A549 (cell line): Measurements from ENCODE around the gene DDN. TPM values are rescaled to one million over a fixed set of nuclear protein-coding genes. Genes with fewer than 3 reads are reported as not detected.

Experiments used
- ATAC-seq, 2 experiments: fragments of 200-7000 bp in 1 of 2; fragments of >200 bp in 1 of 2; cut with Nextera tagmentation in 1 of 2; cut with Tn5 transposase in 1 of 2; 3 replicates each; pipeline versions ENCODE4 v1.8.0 to v1.9.1; 2018 to 2020; ENCODE audit warnings: mild to moderate bottlenecking in 1 of 2, moderate library complexity in 1 of 2
- CTCF ChIA-PET: fragments of 300-600 bp; sonication (Branson Sonifier 250); formaldehyde crosslinking; extraction: SDS; loops from one replicate; lab custom pipeline; 2021; ENCODE audit warnings: antibody characterized with exemption, inconsistent platforms; lab: Yijun Ruan, JAX
- POLR2A ChIA-PET: fragments of 350-600 bp; formaldehyde crosslinking; extraction: SDS; loops from one replicate; lab custom pipeline; 2021; ENCODE audit warnings: antibody characterized with exemption, inconsistent platforms; lab: Yijun Ruan, JAX
- DNase-seq, 2 experiments: peaks; one replicate each; pipeline versions ENCODE4 v3.0.0 to v3.0.0-alpha.2; 2011 to 2016; ENCODE audit warnings: low read depth in 1 of 2, low spot score in 1 of 2
- FAIRE-seq: peaks from 2 replicates; lab custom pipeline; 2011; peaks lifted over from hg19 to GRCh38; lab: Jason Lieb, UNC
- H3K27ac ChIP-seq, 2 experiments: fragments of >200 bp; sonication (Bioruptor Twin); formaldehyde crosslinking; 3 replicates each; pipeline ENCODE4 v1.5.1; 2016 to 2017
- H3K4me1 ChIP-seq: fragments of >200 bp; sonication (Bioruptor Twin); formaldehyde crosslinking; 3 replicates; pipeline ENCODE4 v1.6.1; 2016
- H3K4me2 ChIP-seq: fragments of >200 bp; sonication (Bioruptor Twin); formaldehyde crosslinking; 3 replicates; pipeline ENCODE4 v1.6.1; 2016
- H3K4me3 ChIP-seq: fragments of >200 bp; sonication (Bioruptor Twin); formaldehyde crosslinking; 3 replicates; pipeline ENCODE4 v1.5.1; 2016
- H3K9me3 ChIP-seq: fragments of >200 bp; sonication (Bioruptor Twin); formaldehyde crosslinking; 3 replicates; pipeline ENCODE4 v1.6.1; 2016
- EHMT2 ChIP-seq: fragments of 200-600 bp; sonication (generic); IDR thresholded peaks from 2 replicates; pipeline ENCODE4 v1.6.1; 2016; ENCODE audit warnings: antibody characterized with exemption, low read depth, mild to moderate bottlenecking, moderate library complexity
- NPAS2 ChIP-seq: fragments of 250-450 bp; sonication (Bioruptor Pico); IDR thresholded peaks from 2 replicates; pipeline ENCODE4 v1.8.0; 2022; ENCODE audit warnings: mild to moderate bottlenecking, moderate library complexity, borderline replicate concordance
- NR3C1 ChIP-seq: fragments of >200 bp; sonication (Bioruptor Twin); formaldehyde crosslinking; IDR thresholded peaks from 3 replicates; pipeline ENCODE4 v1.6.1; 2017
- ZFP36 ChIP-seq: fragments of 450-650 bp; IDR thresholded peaks from 2 replicates; pipeline ENCODE4 v1.6.1; 2014; ENCODE audit warnings: borderline replicate concordance; ENCODE audit not compliant: partially characterized antibody
- ZSCAN20 ChIP-seq: fragments of 250-450 bp; sonication (Bioruptor Pico); IDR thresholded peaks from 2 replicates; pipeline ENCODE4 v1.8.0; 2022; ENCODE audit warnings: mild to moderate bottlenecking, moderate library complexity
- WGBS: methylation state at CpG from one replicate; pipeline ENCODE4 v1.1.6; 2017; ENCODE audit errors: missing lambda C conversion rate; 5-methylcytosine and 5-hydroxymethylcytosine counted together
- polyA plus RNA-seq, 4 experiments: library from polyadenylated mRNA; depleted of rRNA in 3 of 4; stranded (reverse); fragments of >200 nt; fragmentation: RNase III in 1 of 4; extraction: RNeasy Plus Mini Kit Qiagen cat#74134 plus additional on column Dnase treatment in 1 of 4; gene quantifications; 2 replicates in 3 of 4; 3 replicates in 1 of 4; pipeline ENCODE4 v1.2.3, GENCODE V29; 2011 to 2017
- TF ChIP-seq, protein P1 (sequence below): IDR thresholded peaks from 2 replicates; pipeline ENCODE4 v1.6.1; 2012
- TF ChIP-seq, protein P2 (sequence below): fragments of >200 bp; sonication (Bioruptor Twin); formaldehyde crosslinking; IDR thresholded peaks from 3 replicates; pipeline ENCODE4 v1.6.1; 2016
- TF ChIP-seq, protein P3 (sequence below): fragments of 450-650 bp; IDR thresholded peaks from 2 replicates; pipeline ENCODE4 v1.6.1; 2014; ENCODE audit warnings: antibody characterized with exemption
- TF ChIP-seq, protein P4 (sequence below): fragments of 200-600 bp; sonication (generic); IDR thresholded peaks from 2 replicates; pipeline ENCODE4 v1.6.1; 2016; ENCODE audit warnings: antibody characterized with exemption, mild to moderate bottlenecking, moderate library complexity

Gene DDN
- polyA plus RNA-seq, 2 of the 4 experiments (the other 2 are of a cell fraction), result 0.12 to 0.50 TPM

DNA sequence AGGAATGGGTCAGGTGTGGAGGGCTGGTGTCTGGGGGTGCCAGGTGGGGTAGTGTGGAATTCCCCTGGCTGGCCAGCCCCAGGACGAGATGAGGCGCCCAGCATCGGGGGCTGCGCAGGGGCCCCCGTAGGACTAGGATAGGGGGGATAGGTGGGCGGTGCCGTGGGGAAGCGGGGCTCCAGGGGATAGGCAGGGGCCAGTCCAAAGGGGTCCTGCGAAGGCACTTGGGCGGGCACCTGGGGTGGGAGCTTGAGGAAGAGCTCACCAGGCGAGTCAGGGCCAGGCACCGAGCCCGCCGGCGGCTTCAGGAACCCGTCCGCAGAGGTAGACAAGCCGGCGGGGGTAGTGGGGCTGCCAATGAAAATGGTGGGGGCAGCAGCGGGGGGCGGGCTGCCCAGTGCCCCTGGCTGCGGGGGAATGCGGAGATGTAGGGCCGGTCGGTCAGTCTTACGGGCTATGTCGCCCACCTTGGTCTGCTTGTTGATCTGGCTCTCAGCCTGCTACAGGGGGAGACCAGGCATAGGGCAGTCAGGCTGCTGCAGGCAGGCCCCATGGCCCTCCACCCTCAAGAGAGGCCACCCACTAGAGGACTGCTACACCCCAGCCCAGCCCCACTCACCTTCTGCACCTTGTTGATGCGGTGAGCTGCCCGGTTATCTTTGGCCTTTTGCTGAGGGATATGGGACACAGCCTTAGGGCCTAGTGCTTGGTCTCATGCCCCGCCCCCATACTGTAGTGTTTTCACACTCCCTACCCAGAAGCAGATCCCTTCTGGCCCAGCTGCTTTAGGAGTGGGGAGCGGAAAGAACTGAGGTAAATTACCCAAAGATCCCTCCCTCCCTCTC, 42.1 kb upstream of the DDN start:
- H3K4me3 ChIP-seq, result no peak overlapping the region
- WGBS, result 97% methylated on average over 24 of the region's 31 CpGs
- no peaks in the 10 kb centered on the region for H3K4me1 ChIP-seq
- no peak overlapping the region for H3K4me2 ChIP-seq
- no peak for DNase-seq
- no peak for TF ChIP-seq ZFP36
- no peak overlapping the region for H3K27ac ChIP-seq
- ChIA-PET POLR2A (no interaction called here), CTCF (interaction anchor here (1.0 to 3.8 kb wide), 8 partner anchors 9 to 51 kb away, joined by 3 to 34 read pairs (median 6); no protein-coding TSS in a partner anchor)
- peak; percentile 11 to 20; a peak in 3 of 6 replicates for ATAC-seq
- no peaks in the 10 kb centered on the region for H3K9me3 ChIP-seq
- FAIRE-seq, result no peak

DNA sequence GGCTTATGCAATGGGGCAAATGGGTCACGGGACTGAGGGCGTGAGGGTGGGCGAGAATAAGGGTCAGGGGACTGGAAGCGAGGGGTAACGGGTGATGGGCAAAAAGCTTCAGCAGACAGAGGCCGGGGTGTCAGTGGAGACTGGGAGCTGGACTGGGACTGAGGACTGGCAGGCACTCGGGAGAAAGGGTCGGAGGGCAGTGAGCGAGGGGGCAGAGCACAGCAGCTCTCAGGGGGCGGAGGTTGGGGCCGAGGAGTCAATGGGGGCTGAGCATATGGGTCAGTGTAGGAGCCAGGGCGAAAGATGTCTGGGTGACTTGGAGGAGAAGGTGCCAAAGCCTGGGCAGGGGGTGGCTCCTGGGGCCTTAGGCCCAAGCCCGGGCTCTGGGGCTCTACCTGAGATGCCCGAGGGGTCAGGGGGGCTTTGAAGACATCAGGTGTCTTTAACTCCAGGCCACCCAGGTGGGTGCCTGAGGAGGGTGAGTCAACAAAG, 41.2 kb upstream of the DDN start:
- no peaks in the 10 kb centered on the region for H3K4me1 ChIP-seq
- ChIA-PET POLR2A (no interaction called here), CTCF (interaction anchor here (0.8 to 2.6 kb wide), 3 partner anchors 10 to 23 kb away, joined by 3 to 9 read pairs (median 3); no protein-coding TSS in a partner anchor)
- FAIRE-seq (no peak), DNase-seq (no peak), ATAC-seq (no peak)
- H3K4me3 ChIP-seq, result no peak overlapping the region
- no peak overlapping the region for H3K27ac ChIP-seq
- H3K9me3 ChIP-seq, result no peaks in the 10 kb centered on the region
- 93% methylated on average over 14 of the region's 14 CpGs for WGBS
- H3K4me2 ChIP-seq, result no peak overlapping the region
- TF ChIP-seq EHMT2 (no peak), NPAS2 (CRISPR knock-in tag) (no peak)

DNA sequence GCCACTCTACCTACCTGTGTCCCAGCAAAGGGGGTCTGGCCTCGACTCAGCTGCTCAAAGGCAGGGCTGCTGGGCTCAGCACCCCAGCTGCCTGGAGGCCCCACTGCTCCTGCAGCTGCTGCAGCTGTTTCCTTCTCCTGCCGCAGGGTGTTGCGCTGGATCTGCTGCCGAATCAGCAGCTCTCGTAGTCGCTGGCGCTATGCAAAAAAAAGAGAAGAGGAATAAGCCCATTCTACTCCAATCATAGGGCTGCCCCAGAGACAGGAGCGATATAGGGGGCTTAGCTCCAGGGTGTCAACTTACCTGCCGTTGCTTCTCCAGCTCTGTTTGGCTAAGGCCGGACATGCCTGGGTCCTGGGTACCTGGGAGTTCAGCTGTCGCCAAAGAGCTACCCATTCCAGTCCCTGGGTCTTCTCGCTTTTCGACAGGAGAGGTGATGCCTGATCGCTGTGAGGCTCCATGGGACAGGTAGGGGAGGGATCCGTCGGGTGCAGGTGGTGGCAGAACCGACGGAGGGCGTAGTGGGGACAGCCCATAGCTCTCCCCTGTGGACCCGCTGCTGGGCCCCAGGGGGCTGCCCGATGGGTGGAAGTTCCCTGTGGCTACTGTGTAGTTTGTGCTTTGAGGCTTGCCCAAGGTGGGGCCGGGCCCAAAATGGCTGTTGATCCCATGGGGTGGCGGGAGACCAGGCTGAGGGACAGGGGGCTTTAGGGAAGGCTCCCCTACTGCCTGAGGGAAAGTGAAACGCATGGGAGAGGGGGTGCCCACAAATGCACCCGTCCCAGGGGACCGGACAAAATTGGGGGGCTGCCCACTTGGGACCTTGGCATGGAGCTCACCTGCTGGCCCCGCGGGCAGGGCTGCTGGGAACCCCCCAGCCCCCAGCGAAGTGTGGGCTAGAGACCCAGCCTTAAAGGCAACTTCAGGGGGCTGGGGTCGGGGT, 40.5 kb upstream of the DDN start:
- no peak overlapping the region for H3K4me2 ChIP-seq
- TF ChIP-seq NR3C1 (no peak), ZSCAN20 (no peak)
- FAIRE-seq, result no peak
- H3K27ac ChIP-seq, result no peak overlapping the region
- 97% methylated on average over 29 of the region's 30 CpGs for WGBS
- no peak for DNase-seq
- ChIA-PET CTCF (interaction anchor here (0.8 to 2.8 kb wide), 5 partner anchors 11 to 43 kb away, joined by 3 to 14 read pairs (median 9); no protein-coding TSS in a partner anchor), POLR2A (no interaction called here)
- ATAC-seq, result no peak
- no peak overlapping the region for H3K4me3 ChIP-seq
- H3K9me3 ChIP-seq, result no peaks in the 10 kb centered on the region
- H3K4me1 ChIP-seq, result no peaks in the 10 kb centered on the region

DNA sequence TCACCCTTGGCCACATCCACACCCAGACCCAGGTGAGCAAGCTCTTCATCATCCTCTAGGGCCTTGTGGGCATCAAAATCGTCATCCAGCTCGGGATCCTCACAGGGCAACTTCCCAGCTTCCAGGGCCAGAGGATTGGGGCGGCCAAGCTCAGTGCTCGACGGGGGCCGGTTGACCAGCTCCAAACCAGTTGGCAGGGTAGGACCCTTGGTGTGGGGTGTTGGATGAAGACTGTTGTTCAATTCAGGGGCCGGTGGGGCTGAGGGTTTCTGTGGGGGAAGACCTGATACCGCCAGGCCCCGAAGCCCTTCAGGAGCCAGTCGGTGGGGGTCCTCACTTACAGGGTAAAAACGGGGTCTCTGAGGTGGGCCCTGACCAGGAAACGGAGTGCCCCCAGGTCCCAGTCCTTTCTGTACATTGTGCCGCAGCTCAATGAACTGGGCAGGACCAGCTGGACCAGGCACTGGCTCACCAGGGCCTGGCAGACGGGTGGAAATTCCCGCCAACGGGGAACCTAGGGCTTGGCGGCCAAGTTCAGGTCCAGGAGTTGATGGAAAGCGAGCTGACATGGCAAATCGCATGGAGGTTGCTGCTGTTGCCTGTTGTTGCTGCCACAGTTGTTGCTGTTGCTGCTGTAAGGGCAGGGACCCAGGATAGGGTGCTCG, 39.2 kb upstream of the DDN start:
- ATAC-seq, result no peak
- CTCF ChIA-PET, result interaction anchor here (0.6 to 2.8 kb wide), 9 partner anchors 9 to 61 kb away, joined by 3 to 14 read pairs (median 5); partner anchors contain the start of gene WNT1

More for the DNA sequence above, 39.2 kb upstream of the DDN start:
- DNase-seq, result no peak
- no peak for FAIRE-seq
- H3K9me3 ChIP-seq, result no peaks in the 10 kb centered on the region
- H3K4me2 ChIP-seq, result no peak overlapping the region
- POLR2A ChIA-PET, result no interaction called here
- H3K4me1 ChIP-seq, result no peaks in the 10 kb centered on the region
- no peak overlapping the region for H3K27ac ChIP-seq
- no peak overlapping the region for H3K4me3 ChIP-seq
- WGBS, result 94% methylated on average over 15 of the region's 20 CpGs
- TF ChIP-seq, protein P1, sequence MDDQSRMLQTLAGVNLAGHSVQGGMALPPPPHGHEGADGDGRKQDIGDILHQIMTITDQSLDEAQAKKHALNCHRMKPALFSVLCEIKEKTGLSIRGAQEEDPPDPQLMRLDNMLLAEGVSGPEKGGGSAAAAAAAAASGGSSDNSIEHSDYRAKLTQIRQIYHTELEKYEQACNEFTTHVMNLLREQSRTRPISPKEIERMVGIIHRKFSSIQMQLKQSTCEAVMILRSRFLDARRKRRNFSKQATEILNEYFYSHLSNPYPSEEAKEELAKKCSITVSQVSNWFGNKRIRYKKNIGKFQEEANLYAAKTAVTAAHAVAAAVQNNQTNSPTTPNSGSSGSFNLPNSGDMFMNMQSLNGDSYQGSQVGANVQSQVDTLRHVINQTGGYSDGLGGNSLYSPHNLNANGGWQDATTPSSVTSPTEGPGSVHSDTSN, result no peak
- TF ChIP-seq, protein P2, sequence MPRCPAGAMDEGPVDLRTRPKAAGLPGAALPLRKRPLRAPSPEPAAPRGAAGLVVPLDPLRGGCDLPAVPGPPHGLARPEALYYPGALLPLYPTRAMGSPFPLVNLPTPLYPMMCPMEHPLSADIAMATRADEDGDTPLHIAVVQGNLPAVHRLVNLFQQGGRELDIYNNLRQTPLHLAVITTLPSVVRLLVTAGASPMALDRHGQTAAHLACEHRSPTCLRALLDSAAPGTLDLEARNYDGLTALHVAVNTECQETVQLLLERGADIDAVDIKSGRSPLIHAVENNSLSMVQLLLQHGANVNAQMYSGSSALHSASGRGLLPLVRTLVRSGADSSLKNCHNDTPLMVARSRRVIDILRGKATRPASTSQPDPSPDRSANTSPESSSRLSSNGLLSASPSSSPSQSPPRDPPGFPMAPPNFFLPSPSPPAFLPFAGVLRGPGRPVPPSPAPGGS, result no peak
- TF ChIP-seq, protein P3, sequence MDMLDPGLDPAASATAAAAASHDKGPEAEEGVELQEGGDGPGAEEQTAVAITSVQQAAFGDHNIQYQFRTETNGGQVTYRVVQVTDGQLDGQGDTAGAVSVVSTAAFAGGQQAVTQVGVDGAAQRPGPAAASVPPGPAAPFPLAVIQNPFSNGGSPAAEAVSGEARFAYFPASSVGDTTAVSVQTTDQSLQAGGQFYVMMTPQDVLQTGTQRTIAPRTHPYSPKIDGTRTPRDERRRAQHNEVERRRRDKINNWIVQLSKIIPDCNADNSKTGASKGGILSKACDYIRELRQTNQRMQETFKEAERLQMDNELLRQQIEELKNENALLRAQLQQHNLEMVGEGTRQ, result no peak
- TF ChIP-seq, protein P4, sequence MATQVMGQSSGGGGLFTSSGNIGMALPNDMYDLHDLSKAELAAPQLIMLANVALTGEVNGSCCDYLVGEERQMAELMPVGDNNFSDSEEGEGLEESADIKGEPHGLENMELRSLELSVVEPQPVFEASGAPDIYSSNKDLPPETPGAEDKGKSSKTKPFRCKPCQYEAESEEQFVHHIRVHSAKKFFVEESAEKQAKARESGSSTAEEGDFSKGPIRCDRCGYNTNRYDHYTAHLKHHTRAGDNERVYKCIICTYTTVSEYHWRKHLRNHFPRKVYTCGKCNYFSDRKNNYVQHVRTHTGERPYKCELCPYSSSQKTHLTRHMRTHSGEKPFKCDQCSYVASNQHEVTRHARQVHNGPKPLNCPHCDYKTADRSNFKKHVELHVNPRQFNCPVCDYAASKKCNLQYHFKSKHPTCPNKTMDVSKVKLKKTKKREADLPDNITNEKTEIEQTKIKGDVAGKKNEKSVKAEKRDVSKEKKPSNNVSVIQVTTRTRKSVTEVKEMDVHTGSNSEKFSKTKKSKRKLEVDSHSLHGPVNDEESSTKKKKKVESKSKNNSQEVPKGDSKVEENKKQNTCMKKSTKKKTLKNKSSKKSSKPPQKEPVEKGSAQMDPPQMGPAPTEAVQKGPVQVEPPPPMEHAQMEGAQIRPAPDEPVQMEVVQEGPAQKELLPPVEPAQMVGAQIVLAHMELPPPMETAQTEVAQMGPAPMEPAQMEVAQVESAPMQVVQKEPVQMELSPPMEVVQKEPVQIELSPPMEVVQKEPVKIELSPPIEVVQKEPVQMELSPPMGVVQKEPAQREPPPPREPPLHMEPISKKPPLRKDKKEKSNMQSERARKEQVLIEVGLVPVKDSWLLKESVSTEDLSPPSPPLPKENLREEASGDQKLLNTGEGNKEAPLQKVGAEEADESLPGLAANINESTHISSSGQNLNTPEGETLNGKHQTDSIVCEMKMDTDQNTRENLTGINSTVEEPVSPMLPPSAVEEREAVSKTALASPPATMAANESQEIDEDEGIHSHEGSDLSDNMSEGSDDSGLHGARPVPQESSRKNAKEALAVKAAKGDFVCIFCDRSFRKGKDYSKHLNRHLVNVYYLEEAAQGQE, result no peak
